Measurements from ENCODE around the gene MUC5AC. TPM values are rescaled to one million over a fixed set of nuclear protein-coding genes. Genes with fewer than 3 reads are reported as not detected.

The MUC5AC gene
- total and polyA plus RNA-seq, 8 donors = 0.04 to 0.75 (median 0.37) TPM; not detected in 1

DNA sequence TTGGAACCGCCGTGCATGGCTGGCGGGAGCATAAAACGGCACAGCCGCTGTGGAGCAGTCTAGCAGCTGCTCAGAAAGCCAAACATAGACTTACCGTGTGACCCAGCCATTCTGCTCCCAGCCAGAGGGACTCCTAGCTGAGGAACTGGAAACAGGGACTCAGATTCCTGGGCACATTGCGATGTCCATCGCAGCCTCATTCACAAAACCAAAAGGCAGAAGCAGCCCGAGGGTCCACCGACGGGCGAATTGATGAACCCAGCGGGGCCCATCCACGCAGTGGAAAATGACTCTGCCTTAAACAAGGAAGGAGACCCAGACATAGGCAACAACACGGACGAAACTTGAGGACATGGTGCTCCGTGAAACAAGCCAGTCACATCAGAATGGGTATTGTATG, 59.4 kb downstream of the MUC5AC start:
- H3K36me3 ChIP-seq = no peaks in the 10 kb centered on the region
- DNase-seq (peak in 1 of 4 donors; percentile 43), ATAC-seq (no peak)
- no peak overlapping the region for H3K27ac ChIP-seq
- no peak overlapping the region for H3K4me3 ChIP-seq
- peaks cover 0 to 10% of the 10 kb centered on the region in 2 donors for H3K9me3 ChIP-seq
- intact Hi-C loops (cut with DNase I) = no loop called here
- peaks cover 0 to 47% of the 10 kb centered on the region in 2 donors for H3K27me3 ChIP-seq
- TF ChIP-seq, protein P1, sequence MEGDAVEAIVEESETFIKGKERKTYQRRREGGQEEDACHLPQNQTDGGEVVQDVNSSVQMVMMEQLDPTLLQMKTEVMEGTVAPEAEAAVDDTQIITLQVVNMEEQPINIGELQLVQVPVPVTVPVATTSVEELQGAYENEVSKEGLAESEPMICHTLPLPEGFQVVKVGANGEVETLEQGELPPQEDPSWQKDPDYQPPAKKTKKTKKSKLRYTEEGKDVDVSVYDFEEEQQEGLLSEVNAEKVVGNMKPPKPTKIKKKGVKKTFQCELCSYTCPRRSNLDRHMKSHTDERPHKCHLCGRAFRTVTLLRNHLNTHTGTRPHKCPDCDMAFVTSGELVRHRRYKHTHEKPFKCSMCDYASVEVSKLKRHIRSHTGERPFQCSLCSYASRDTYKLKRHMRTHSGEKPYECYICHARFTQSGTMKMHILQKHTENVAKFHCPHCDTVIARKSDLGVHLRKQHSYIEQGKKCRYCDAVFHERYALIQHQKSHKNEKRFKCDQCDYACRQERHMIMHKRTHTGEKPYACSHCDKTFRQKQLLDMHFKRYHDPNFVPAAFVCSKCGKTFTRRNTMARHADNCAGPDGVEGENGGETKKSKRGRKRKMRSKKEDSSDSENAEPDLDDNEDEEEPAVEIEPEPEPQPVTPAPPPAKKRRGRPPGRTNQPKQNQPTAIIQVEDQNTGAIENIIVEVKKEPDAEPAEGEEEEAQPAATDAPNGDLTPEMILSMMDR (IDR thresholded peaks at IDR 0.05) = no peak
- H3K4me1 ChIP-seq = no peaks in the 10 kb centered on the region

DNA sequence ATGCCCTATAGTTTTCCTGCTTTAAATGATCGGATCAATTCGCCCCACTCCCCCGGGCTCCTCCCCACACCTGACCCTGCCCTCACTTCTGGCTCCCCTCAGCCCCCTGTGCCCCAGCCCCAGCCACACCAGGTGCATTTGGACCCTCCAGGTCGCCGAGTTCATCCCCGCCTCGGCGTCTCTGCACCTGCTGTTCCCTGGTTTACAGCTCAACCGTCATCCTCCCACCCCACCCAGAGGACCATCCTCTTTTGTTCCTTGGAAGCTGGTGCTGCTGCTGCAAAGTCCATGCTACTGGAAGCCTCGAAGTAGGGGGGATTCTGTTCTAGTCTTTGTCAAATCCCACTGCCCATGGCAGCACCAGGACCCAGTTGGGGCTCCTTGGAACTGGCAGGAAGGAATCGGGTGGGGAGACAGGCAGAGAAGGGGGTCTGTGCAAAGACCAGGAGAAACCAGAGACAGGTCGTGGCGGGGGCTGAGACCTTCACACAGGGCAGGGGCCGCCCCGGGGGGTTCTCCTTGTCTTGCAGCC, 60.6 kb downstream of the MUC5AC start:
- no peak overlapping the region for H3K27ac ChIP-seq
- ATAC-seq (no peak), DNase-seq (peak in 1 of 4 donors; percentile 55)
- TF ChIP-seq, protein P1 (IDR thresholded peaks at IDR 0.05) = no peak
- peaks cover 0 to 58% of the 10 kb centered on the region in 2 donors for H3K27me3 ChIP-seq
- no peaks in the 10 kb centered on the region for H3K36me3 ChIP-seq
- no peaks in the 10 kb centered on the region for H3K9me3 ChIP-seq
- H3K4me1 ChIP-seq = no peaks in the 10 kb centered on the region
- intact Hi-C loops (cut with DNase I) = no loop called here
- no peak overlapping the region for H3K4me3 ChIP-seq

DNA sequence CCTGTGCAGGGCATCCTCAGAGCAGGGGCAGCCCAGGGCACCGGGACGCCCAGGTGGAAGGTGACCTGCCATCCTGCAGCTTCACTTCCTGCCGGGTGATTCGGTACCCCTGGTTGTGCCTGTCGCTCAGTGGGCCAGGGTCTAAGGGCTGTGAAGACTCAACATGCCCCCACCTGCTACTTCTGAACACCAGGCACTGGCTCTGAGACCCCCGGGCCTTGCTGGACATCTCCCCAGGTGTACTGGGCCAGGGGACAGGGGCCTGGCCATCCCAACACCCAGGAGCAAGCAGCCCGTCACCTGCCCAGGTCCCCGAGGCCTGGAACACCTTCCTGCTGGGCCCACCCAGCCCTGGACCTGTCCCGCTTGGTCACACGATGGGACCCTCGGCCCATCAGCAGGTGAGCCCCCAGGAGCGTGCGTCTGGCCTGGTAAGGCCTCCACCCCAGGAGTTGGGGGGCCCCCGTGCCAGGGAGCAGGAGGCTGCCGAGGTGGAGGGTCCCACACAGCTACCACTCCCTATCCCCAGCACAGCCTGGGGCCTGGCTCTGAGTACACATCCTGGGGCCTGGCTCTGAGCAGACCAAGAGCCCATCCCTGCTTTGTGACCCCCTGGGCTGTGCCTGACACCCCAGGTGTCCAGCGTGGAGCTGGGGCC, 61.2 kb downstream of the MUC5AC start:
- TF ChIP-seq, protein P1 (IDR thresholded peaks at IDR 0.05) = no peak
- no peak overlapping the region for H3K4me3 ChIP-seq
- H3K36me3 ChIP-seq = no peaks in the 10 kb centered on the region
- no peaks in the 10 kb centered on the region for H3K9me3 ChIP-seq
- H3K4me1 ChIP-seq = no peaks in the 10 kb centered on the region
- ATAC-seq (no peak), DNase-seq (peak in 1 of 4 donors; percentile 75)
- H3K27ac ChIP-seq = no peak overlapping the region
- H3K27me3 ChIP-seq = peaks cover 0 to 64% of the 10 kb centered on the region in 2 donors
- intact Hi-C loops (cut with DNase I) = no loop called here

DNA sequence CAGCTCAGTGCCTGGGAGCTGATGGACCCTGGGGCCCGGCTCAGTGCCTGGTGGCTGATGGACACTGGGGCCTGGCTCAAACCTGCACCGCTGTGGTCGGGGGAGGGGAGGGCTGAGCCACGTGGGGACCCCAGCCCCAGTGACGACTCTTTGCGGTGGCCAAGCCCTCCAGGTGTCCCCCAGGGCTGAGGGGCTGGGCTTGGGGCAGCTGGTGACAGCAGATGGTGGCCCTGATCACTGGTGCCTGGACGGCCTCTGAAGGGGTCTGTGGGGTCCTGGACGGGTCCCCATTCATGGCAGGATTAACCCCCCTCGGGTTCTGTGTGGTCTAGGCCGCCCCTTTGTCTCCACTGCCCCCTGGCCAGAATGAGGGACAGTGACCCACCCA, 61.7 kb downstream of the MUC5AC start:
- no peak for ATAC-seq
- Histone ChIP-seq H3K4me3 (no peak overlapping the region), H3K27ac (no peak overlapping the region), H3K36me3 (no peaks in the 10 kb centered on the region), H3K9me3 (no peaks in the 10 kb centered on the region), H3K4me1 (no peaks in the 10 kb centered on the region), H3K27me3 (peaks cover 0 to 69% of the 10 kb centered on the region in 2 donors)
- DNase-seq = peak in 1 of 4 donors; percentile 57
- intact Hi-C loops (cut with DNase I) = no loop called here
- TF ChIP-seq, protein P1 (IDR thresholded peaks at IDR 0.05) = no peak

DNA sequence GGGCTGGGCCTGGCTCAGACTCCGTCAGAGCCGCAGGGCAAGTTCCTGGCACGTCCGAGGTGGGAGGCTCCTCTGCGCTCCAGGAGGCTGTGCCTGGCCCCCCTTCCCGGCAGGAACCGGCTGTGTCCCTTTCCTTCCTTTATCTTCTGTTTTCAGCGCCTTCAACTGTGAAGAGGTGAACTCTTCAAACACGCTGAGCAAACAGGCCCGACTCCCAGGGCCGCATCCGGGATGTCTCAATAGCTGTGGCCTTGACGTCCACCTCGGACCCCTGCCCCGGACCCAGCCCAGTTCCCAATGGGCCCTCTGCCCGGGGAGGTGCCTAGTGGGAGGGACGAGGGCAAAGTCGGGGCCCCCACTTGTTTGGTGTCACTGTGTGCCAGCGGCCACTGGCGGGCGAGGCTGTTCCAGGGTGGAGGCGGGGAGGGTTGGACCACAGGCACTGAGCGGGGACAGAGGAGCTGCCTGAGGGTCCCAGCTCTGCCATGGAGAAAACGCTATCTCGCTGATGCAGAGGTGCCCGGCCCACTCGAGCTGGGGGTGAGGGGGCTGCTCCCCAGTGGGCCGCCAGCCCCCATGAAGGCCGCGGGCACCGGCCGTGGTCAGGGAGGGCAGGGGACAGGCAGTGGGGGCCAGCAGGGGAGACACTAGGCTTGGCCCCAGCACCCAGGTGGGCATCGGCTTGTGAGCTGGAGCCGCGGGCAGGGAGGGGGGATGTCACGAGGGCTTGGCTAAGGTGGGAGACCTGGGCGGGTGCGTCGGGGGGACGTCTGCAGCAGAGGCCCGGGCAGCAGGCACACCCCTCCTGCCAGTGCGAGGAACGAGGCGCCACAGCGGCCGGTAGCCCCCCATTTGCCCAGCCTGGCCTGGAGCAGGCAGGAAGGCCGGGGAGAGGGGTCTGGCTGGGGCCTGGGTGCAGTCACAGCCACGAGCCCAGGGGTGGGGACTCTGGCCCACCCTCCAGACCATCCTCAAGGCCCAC, 62.4 kb downstream of the MUC5AC start:
- DNase-seq (peak in 2 of 4 donors; percentile 56 to 70), ATAC-seq (no peak)
- H3K9me3 ChIP-seq = no peaks in the 10 kb centered on the region
- peaks cover 0 to 76% of the 10 kb centered on the region in 2 donors for H3K27me3 ChIP-seq
- H3K4me1 ChIP-seq = no peaks in the 10 kb centered on the region
- H3K4me3 ChIP-seq = no peak overlapping the region
- H3K27ac ChIP-seq = no peak overlapping the region
- no peaks in the 10 kb centered on the region for H3K36me3 ChIP-seq
- TF ChIP-seq, protein P1 (IDR thresholded peaks at IDR 0.05) = no peak
- intact Hi-C loops (cut with DNase I) = no loop called here
